K562 (cell line): Measurements from ENCODE around the gene SKIDA1. TPM values are rescaled to one million over a fixed set of nuclear protein-coding genes. Genes with fewer than 3 reads are reported as not detected.

Experiments
- ATF1 ChIP-seq, 2 experiments: fragments of 450-650 bp in 1 of 2; IDR thresholded peaks; 2 replicates each; pipeline ENCODE4 v1.6.1; 2016; ENCODE audit warnings: missing compliant biosample characterization in 1 of 2, missing genetic modification characterization in 1 of 2
- BRD4 ChIP-seq: fragments of 200-600 bp; sonication (generic); IDR thresholded peaks from 2 replicates; pipeline ENCODE4 v1.6.1; 2017; ENCODE audit warnings: inconsistent platforms
- MGA ChIP-seq: fragments of 450-650 bp; IDR thresholded peaks from 2 replicates; pipeline ENCODE4 v1.6.1; 2016; ENCODE audit warnings: mild to moderate bottlenecking, moderate library complexity
- POU5F1 ChIP-seq: fragments of 150-350 bp; IDR thresholded peaks from 2 replicates; pipeline ENCODE4 v1.6.1; 2014; ENCODE audit warnings: borderline replicate concordance, low read length, low read depth, mild to moderate bottlenecking; ENCODE audit not compliant: partially characterized antibody
- RBBP5 ChIP-seq: fragments of 200-600 bp; sonication (generic); IDR thresholded peaks from 2 replicates; pipeline ENCODE4 v1.6.1; 2012; ENCODE audit warnings: borderline replicate concordance, mild to moderate bottlenecking, low read length, control low read depth, inconsistent platforms; ENCODE audit not compliant: insufficient read depth, poor library complexity, severe bottlenecking
- SMARCC2 ChIP-seq: fragments of 450-650 bp; IDR thresholded peaks from 2 replicates; pipeline ENCODE4 v1.6.1; 2017; ENCODE audit warnings: antibody characterized with exemption, moderate library complexity, mild to moderate bottlenecking, low read depth
- TCF7 ChIP-seq: sonication (generic); IDR thresholded peaks from 2 replicates; pipeline ENCODE4 v1.6.1; 2016; ENCODE audit warnings: antibody characterized with exemption, borderline replicate concordance
- TOE1 ChIP-seq, 2 experiments: fragments of 450-650 bp in 1 of 2; sonication (generic) in 1 of 2; formaldehyde crosslinking in 1 of 2; IDR thresholded peaks; 2 replicates each; pipeline versions ENCODE4 v1.7.1 to v1.8.0; 2016 to 2022; ENCODE audit warnings: borderline replicate concordance in 2 of 2, mild to moderate bottlenecking in 2 of 2, antibody characterized with exemption in 1 of 2, inconsistent platforms in 1 of 2, low read depth in 1 of 2, missing genetic modification reagents in 1 of 2, moderate library complexity in 1 of 2
- ZNF75A ChIP-seq: fragments of 450-650 bp; formaldehyde crosslinking; IDR thresholded peaks from 2 replicates; pipeline ENCODE4 v1.4.0; 2020; ENCODE audit warnings: mild to moderate bottlenecking
- ZSCAN29 ChIP-seq: fragments of 450-650 bp; IDR thresholded peaks from 2 replicates; pipeline ENCODE4 v1.6.1; 2017
- polyA plus RNA-seq, 8 experiments: library from polyadenylated mRNA; depleted of rRNA in 4 of 8; stranded (reverse) in 5 of 8; unstranded in 3 of 8; fragments of >200 nt; fragmentation: Nextera tagmentation in 2 of 8; fragmentation: Illumina TruSeq in 1 of 8; extraction: Ambion mirVana in 2 of 8; extraction: Trizol in 1 of 8; gene quantifications; 2 replicates each; pipeline versions ENCODE4 v1.2.1 to v1.2.3, GENCODE V29; 2011 to 2014; ENCODE audit warnings: inconsistent platforms in 1 of 8, missing spikeins in 1 of 8
- total RNA-seq, 7 experiments: library from RNA; depleted of rRNA in 6 of 7; stranded (reverse); fragments of >200 nt in 6 of 7; fragmentation: Illumina TruSeq in 2 of 7; extraction: Trizol in 2 of 7; gene quantifications; 2 replicates each; pipeline versions ENCODE4 v1.2.1 to v1.2.3, GENCODE V29; 2011 to 2021; ENCODE audit warnings: low replicate concordance in 1 of 7
- TF ChIP-seq, protein P1 (sequence below), 2 experiments: fragments of 250-450 bp in 1 of 2; fragments of 450-650 bp in 1 of 2; sonication (Bioruptor Pico) in 1 of 2; IDR thresholded peaks; 2 replicates each; pipeline versions ENCODE4 v1.6.1 to v1.8.0; 2016 to 2021; ENCODE audit warnings: mild to moderate bottlenecking in 2 of 2, moderate library complexity in 2 of 2, missing compliant biosample characterization in 1 of 2, missing genetic modification characterization in 1 of 2
- TF ChIP-seq, protein P2 (sequence below): fragments of 250-450 bp; sonication (Bioruptor Pico); IDR thresholded peaks from 2 replicates; pipeline ENCODE4 v1.9.0; 2021; ENCODE audit warnings: mild to moderate bottlenecking

SKIDA1 gene
- total and polyA plus RNA-seq, 9 of the 15 experiments (the other 6 are each of a cell fraction or from before 2014, with no cell fraction given) = 0.05 to 1.1 (median 0.42) TPM

DNA sequence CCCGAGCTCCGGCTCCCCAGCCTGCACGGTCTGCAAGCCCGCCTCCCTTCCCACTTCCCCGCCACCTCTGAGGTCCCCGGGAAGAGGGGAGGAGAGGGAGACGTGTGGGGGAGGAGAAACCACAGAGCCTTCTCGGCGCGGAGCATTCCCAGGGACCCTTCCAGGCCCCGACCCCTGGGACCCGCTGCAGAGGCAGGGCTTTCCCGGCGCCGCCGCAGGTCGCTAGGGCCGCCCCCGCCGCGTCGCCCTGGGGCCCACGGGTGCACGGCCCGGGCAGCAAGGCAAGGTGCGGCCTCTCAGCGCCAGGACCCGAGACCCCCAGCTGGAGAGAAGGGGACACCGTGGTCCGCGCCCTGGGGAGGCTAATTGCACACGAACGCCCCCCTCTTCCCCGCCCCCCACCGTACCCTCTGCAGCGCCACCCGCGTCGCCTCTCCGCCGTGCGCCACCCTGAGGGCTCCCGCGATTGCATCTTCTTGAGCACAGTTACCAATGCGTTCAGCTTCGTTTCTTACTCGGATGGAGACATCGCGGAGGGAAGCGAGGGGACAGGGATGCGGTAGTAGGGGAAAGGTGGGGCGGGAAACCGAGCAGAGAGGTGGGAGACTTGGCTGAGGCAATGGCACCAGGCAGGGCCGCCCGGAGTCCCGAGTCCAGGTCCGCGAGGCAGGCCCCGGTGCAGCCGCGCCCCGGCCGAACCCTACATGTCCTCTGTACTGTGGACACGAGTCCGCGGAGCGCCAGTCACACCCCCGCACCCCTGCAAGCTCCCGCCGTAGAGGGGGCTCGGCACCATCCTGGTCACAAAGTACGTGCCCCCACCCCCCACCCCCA is 28.9 kb downstream of the SKIDA1 start (continued):
- TF ChIP-seq, protein P1, sequence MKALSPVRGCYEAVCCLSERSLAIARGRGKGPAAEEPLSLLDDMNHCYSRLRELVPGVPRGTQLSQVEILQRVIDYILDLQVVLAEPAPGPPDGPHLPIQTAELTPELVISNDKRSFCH (CRISPR knock-in tag; IDR thresholded peaks at IDR 0.05) = no peak
- TF ChIP-seq, protein P1 (tag; IDR thresholded peaks at IDR 0.05) = no peak
- TF ChIP-seq RBBP5 (no peak), SMARCC2 (no peak), MGA (peak; percentile 70), BRD4 (peak; percentile 35; the same call in 1 of the 2 replicates), TCF7 (no peak), POU5F1 (no peak), TOE1 (IDR thresholded peaks at IDR 0.05; ENCODE audit: borderline replicate concordance) (no peak), TOE1 (CRISPR knock-in tag; IDR thresholded peaks at IDR 0.05; ENCODE audit: borderline replicate concordance, low read depth) (no peak), ATF1 (CRISPR knock-in tag; IDR thresholded peaks at IDR 0.05) (0 out of 2 replicates have a peak, but pooled peaks have one; percentile 18), ATF1 (tag; IDR thresholded peaks at IDR 0.05) (0 out of 2 replicates have a peak, but pooled peaks have one; percentile 24), ZNF75A (CRISPR knock-in tag) (no peak), ZSCAN29 (no peak)
- TF ChIP-seq, protein P2, sequence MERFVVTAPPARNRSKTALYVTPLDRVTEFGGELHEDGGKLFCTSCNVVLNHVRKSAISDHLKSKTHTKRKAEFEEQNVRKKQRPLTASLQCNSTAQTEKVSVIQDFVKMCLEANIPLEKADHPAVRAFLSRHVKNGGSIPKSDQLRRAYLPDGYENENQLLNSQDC (CRISPR knock-in tag) = no peak
